Measurements from ENCODE around the gene SLAMF8.

The SLAMF8 gene

GRCh38 chr1:159849626-159850366 lies 23.1 kb downstream of the SLAMF8 start:
- no peak for DNase-seq

- no peak for DNase-seq
Observed at GRCh38 chr1:159851407-159851806, 24.7 kb downstream of the SLAMF8 start.

- peak in 2 of 6 experiments; percentile 7 to 22 for DNase-seq
Observed at GRCh38 chr1:159853417-159854115, 26.9 kb downstream of the SLAMF8 start.

- peak in 3 of 6 experiments; percentile 6 to 35 (median 34) for DNase-seq
Observed at GRCh38 chr1:159854116-159854692, 27.5 kb downstream of the SLAMF8 start.

GRCh38 chr1:159854693-159855192 lies 28.1 kb downstream of the SLAMF8 start:
- peak; percentile 24 to 67 (median 49) for DNase-seq

- no peak for DNase-seq
Observed at GRCh38 chr1:159855709-159856108, 29.0 kb downstream of the SLAMF8 start.

GRCh38 chr1:159856576-159856975 lies 29.9 kb downstream of the SLAMF8 start:
- DNase-seq = no peak

- DNase-seq = no peak
Observed at GRCh38 chr1:159857889-159858288, 31.2 kb downstream of the SLAMF8 start.

GRCh38 chr1:159859767-159860322 lies 33.2 kb downstream of the SLAMF8 start:
- DNase-seq = no peak

- no peak for DNase-seq
Observed at GRCh38 chr1:159860456-159860855, 33.8 kb downstream of the SLAMF8 start.

- DNase-seq = no peak
Observed at GRCh38 chr1:159861218-159861617, 34.5 kb downstream of the SLAMF8 start.

GRCh38 chr1:159862031-159862430 lies 35.4 kb downstream of the SLAMF8 start:
- no peak for DNase-seq

- DNase-seq = no peak
Observed at GRCh38 chr1:159862557-159862956, 35.9 kb downstream of the SLAMF8 start, which contains the start of gene VSIG8. Gene VSIG8 (minus strand): TSS chr1:159862657. CDS start chr1:159862521, 136 bp downstream.

GRCh38 chr1:159864262-159864661 lies 37.6 kb downstream of the SLAMF8 start:
- no peak for DNase-seq

GRCh38 chr1:159866066-159866465 lies 39.4 kb downstream of the SLAMF8 start:
- no peak for DNase-seq

- peak in 1 of 6 experiments; percentile 7 for DNase-seq
Observed at GRCh38 chr1:159866905-159867663, 40.4 kb downstream of the SLAMF8 start.

GRCh38 chr1:159867664-159868026 lies 41.0 kb downstream of the SLAMF8 start:
- no peak for DNase-seq

- no peak for DNase-seq
Observed at GRCh38 chr1:159868766-159869165, 42.1 kb downstream of the SLAMF8 start.

- no peak for DNase-seq
Observed at GRCh38 chr1:159869173-159869572, 42.5 kb downstream of the SLAMF8 start.

- DNase-seq = no peak
Observed at GRCh38 chr1:159869607-159870006, 42.9 kb downstream of the SLAMF8 start.

GRCh38 chr1:159870704-159871103 lies 44.0 kb downstream of the SLAMF8 start:
- DNase-seq = no peak

- DNase-seq = no peak
Observed at GRCh38 chr1:159872891-159873290, 46.2 kb downstream of the SLAMF8 start.

All from stimulated activated naive CD4-positive, alpha-beta T cell (primary cell).